HEK293 (cell line): ENCODE results near the gene PON1.

Source experiments
- CTCF ChIA-PET: fragments of 350-600 bp; formaldehyde crosslinking; extraction: SDS; loops from one replicate; lab custom pipeline; 2021; ENCODE audit warnings: antibody characterized with exemption; lab: Yijun Ruan, JAX
- POLR2A ChIA-PET: fragments of 300-600 bp; formaldehyde crosslinking; extraction: SDS; loops from one replicate; lab custom pipeline; 2020; ENCODE audit warnings: antibody characterized with exemption, inconsistent platforms; lab: Yijun Ruan, JAX
- H3K27ac ChIP-seq: fragments of 200-500 bp; sonication (Bioruptor generic); 2 replicates; pipeline ENCODE4 v1.5.1; 2014; ENCODE audit warnings: low read depth, low read length, control low read depth, inconsistent platforms; ENCODE audit errors: extremely low read depth
- H3K36me3 ChIP-seq, 2 experiments: fragments of 200-500 bp in 1 of 2; sonication (Bioruptor generic) in 1 of 2; 1 replicate in 1 of 2; 2 replicates in 1 of 2; pipeline ENCODE4 v1.5.1; 2014 to 2017; ENCODE audit warnings: inconsistent platforms in 2 of 2, low read length in 2 of 2; ENCODE audit not compliant: control insufficient read depth in 2 of 2, insufficient read depth in 1 of 2
- H3K4me1 ChIP-seq: fragments of 200-500 bp; sonication (Bioruptor generic); 2 replicates; pipeline ENCODE4 v1.5.1; 2014; ENCODE audit warnings: mild to moderate bottlenecking, low read length, inconsistent platforms; ENCODE audit not compliant: control insufficient read depth, insufficient read depth
- H3K4me3 ChIP-seq: 2 replicates; pipeline ENCODE4 v1.5.1; 2011; ENCODE audit warnings: low read depth, mild to moderate bottlenecking, control low read depth, low read length, moderate library complexity
- H3K9me3 ChIP-seq: fragments of 200-500 bp; sonication (Bioruptor generic); 2 replicates; pipeline ENCODE4 v1.5.1; 2014; ENCODE audit warnings: low read depth, low read length, inconsistent platforms; ENCODE audit not compliant: control insufficient read depth, insufficient read depth
- BCL11B ChIP-seq: fragments of 450-650 bp; formaldehyde crosslinking; IDR thresholded peaks from 2 replicates; pipeline ENCODE4 v1.5.1; 2016; ENCODE audit warnings: low read depth, missing biosample characterization, missing genetic modification characterization
- BCL6B ChIP-seq: fragments of 450-650 bp; formaldehyde crosslinking; IDR thresholded peaks from 2 replicates; pipeline ENCODE4 v1.5.1; 2017; ENCODE audit warnings: missing biosample characterization, missing genetic modification characterization
- GLIS1 ChIP-seq: fragments of 450-650 bp; formaldehyde crosslinking; IDR thresholded peaks from 2 replicates; pipeline ENCODE4 v1.5.1; 2016; ENCODE audit warnings: missing biosample characterization, missing genetic modification characterization
- ZBTB44 ChIP-seq: fragments of 450-650 bp; IDR thresholded peaks from 2 replicates; pipeline ENCODE4 v1.5.1; 2018; ENCODE audit warnings: missing biosample characterization, mild to moderate bottlenecking, missing genetic modification characterization
- ZNF133 ChIP-seq: fragments of 450-650 bp; formaldehyde crosslinking; IDR thresholded peaks from 2 replicates; pipeline ENCODE4 v1.5.1; 2016; ENCODE audit warnings: missing biosample characterization, missing genetic modification characterization
- ZNF138 ChIP-seq: fragments of 450-650 bp; formaldehyde crosslinking; IDR thresholded peaks from 2 replicates; pipeline ENCODE4 v1.5.1; 2016; ENCODE audit warnings: missing biosample characterization, missing genetic modification characterization, borderline replicate concordance
- ZNF157 ChIP-seq: fragments of 450-650 bp; formaldehyde crosslinking; IDR thresholded peaks from 2 replicates; pipeline ENCODE4 v1.5.1; 2016; ENCODE audit warnings: missing biosample characterization, missing genetic modification characterization
- ZNF184 ChIP-seq: fragments of 450-650 bp; IDR thresholded peaks from 2 replicates; pipeline ENCODE4 v1.5.1; 2018; ENCODE audit warnings: missing biosample characterization, mild to moderate bottlenecking, missing genetic modification characterization
- ZNF2 ChIP-seq: fragments of 450-650 bp; formaldehyde crosslinking; IDR thresholded peaks from 2 replicates; pipeline ENCODE4 v1.5.1; 2016; ENCODE audit warnings: missing biosample characterization, missing genetic modification characterization
- ZNF223 ChIP-seq: fragments of 450-650 bp; formaldehyde crosslinking; IDR thresholded peaks from 2 replicates; pipeline ENCODE4 v1.5.1; 2016; ENCODE audit warnings: missing biosample characterization, missing genetic modification characterization
- ZNF239 ChIP-seq: fragments of 450-650 bp; formaldehyde crosslinking; IDR thresholded peaks from 2 replicates; pipeline ENCODE4 v1.5.1; 2016; ENCODE audit warnings: missing biosample characterization, missing genetic modification characterization
- ZNF513 ChIP-seq: fragments of 450-650 bp; IDR thresholded peaks from 2 replicates; pipeline ENCODE4 v1.5.1; 2018; ENCODE audit warnings: missing biosample characterization, missing genetic modification characterization
- ZNF518A ChIP-seq: fragments of 450-650 bp; formaldehyde crosslinking; conservative IDR thresholded peaks from 2 replicates; pipeline ENCODE4 v1.5.1; 2016; ENCODE audit warnings: low read depth, missing biosample characterization, missing genetic modification characterization
- ZNF629 ChIP-seq: fragments of 450-650 bp; formaldehyde crosslinking; IDR thresholded peaks from 2 replicates; pipeline ENCODE4 v1.5.1; 2017; ENCODE audit warnings: missing biosample characterization, missing genetic modification characterization
- ZNF692 ChIP-seq: fragments of 450-650 bp; formaldehyde crosslinking; IDR thresholded peaks from 2 replicates; pipeline ENCODE4 v1.5.1; 2016; ENCODE audit warnings: missing biosample characterization, missing genetic modification characterization

Gene PON1

GRCh38 chr7:95340491-95340890 is 16.2 kb upstream of the PON1 start:
- POLR2A ChIA-PET, result no interaction called here
- Histone ChIP-seq H3K27ac (no peak overlapping the region), H3K4me3 (no peak overlapping the region), H3K4me1 (no peaks in the 10 kb centered on the region), H3K36me3 (no peaks in the 10 kb centered on the region), H3K9me3 (no peaks in the 10 kb centered on the region)
- TF ChIP-seq ZNF692 (no peak), ZNF223 (tag by site-specific recombination) (no peak), BCL11B (tag by site-specific recombination) (no peak), ZBTB44 (tag by site-specific recombination) (no peak), ZNF629 (tag by site-specific recombination) (no peak), ZNF513 (tag by site-specific recombination) (no peak)
- CTCF ChIA-PET, result interaction anchor here (1.2 kb wide), 1 partner anchor 347 kb away, joined by 4 read pairs; no protein-coding TSS in a partner anchor

GRCh38 chr7:95338832-95339231 is 14.5 kb upstream of the PON1 start:
- no peak overlapping the region for H3K27ac ChIP-seq
- H3K9me3 ChIP-seq, result no peaks in the 10 kb centered on the region
- POLR2A ChIA-PET, result no interaction called here
- TF ChIP-seq ZNF157 (tag by site-specific recombination) (no peak), ZNF184 (tag by site-specific recombination) (no peak), ZNF2 (tag by site-specific recombination) (no peak), BCL6B (tag by site-specific recombination) (no peak), ZNF138 (no peak)
- TF ChIP-seq, all 188 proteins: peak for 0
- Histone ChIP-seq H3K4me1 (no peaks in the 10 kb centered on the region), H3K4me3 (no peak overlapping the region), H3K36me3 (no peaks in the 10 kb centered on the region)
- CTCF ChIA-PET, result no interaction called here

- Histone ChIP-seq H3K4me1 (no peaks in the 10 kb centered on the region), H3K36me3 (no peaks in the 10 kb centered on the region), H3K9me3 (no peaks in the 10 kb centered on the region), H3K27ac (no peak overlapping the region), H3K4me3 (no peak overlapping the region)
- ChIA-PET CTCF (no interaction called here), POLR2A (no interaction called here)
- TF ChIP-seq ZNF239 (tag by site-specific recombination), result no peak
- no peak for TF ChIP-seq ZNF133 (tag by site-specific recombination)
- TF ChIP-seq ZNF518A (tag by site-specific recombination), result no peak
- no peak for TF ChIP-seq GLIS1 (tag by site-specific recombination)
Observed at GRCh38 chr7:95335093-95335492, 10.8 kb upstream of the PON1 start.
